Parathyroid adenoma (tissue), 2 donors: Measurements from ENCODE around the gene RCAN1.

Experiments
- H2AFZ ChIP-seq: fragments of 300-600 bp; sonication (generic); one replicate; pipeline ENCODE4 v1.7.0; 2017; ENCODE audit warnings: antibody characterized with exemption, mild to moderate bottlenecking
- H3K27ac ChIP-seq: fragments of 300-600 bp; sonication (generic); one replicate; pipeline ENCODE4 v1.7.0; 2017
- H3K27me3 ChIP-seq: fragments of 300-600 bp; sonication (generic); one replicate; pipeline ENCODE4 v1.7.0; 2017; ENCODE audit warnings: low read length; ENCODE audit not compliant: control insufficient read depth, insufficient read depth
- H3K36me3 ChIP-seq: fragments of 300-600 bp; sonication (generic); one replicate; pipeline ENCODE4 v1.7.0; 2017; ENCODE audit warnings: low read length; ENCODE audit not compliant: control insufficient read depth, insufficient read depth
- H3K4me1 ChIP-seq: fragments of 300-600 bp; sonication (generic); one replicate; pipeline ENCODE4 v1.7.0; 2017; ENCODE audit warnings: control low read depth
- H3K4me2 ChIP-seq: fragments of 300-600 bp; sonication (generic); one replicate; pipeline ENCODE4 v1.7.0; 2017; ENCODE audit warnings: low read length
- H3K4me3 ChIP-seq: fragments of 300-600 bp; sonication (generic); one replicate; pipeline ENCODE4 v1.7.0; 2017; ENCODE audit warnings: low read depth, low read length
- H3K79me2 ChIP-seq: fragments of 300-600 bp; sonication (generic); one replicate; pipeline ENCODE4 v1.7.0; 2017; ENCODE audit warnings: control low read depth
- H3K9ac ChIP-seq: fragments of 300-600 bp; sonication (generic); one replicate; pipeline ENCODE4 v1.7.0; 2017; ENCODE audit warnings: mild to moderate bottlenecking
- H3K9me3 ChIP-seq: fragments of 300-600 bp; sonication (generic); one replicate; pipeline ENCODE4 v1.7.0; 2017; ENCODE audit warnings: low read length; ENCODE audit not compliant: control insufficient read depth
- CTCF ChIP-seq: fragments of 300-600 bp; sonication (generic); IDR thresholded peaks from one replicate; pipeline ENCODE4 v1.7.0; 2017; ENCODE audit warnings: antibody characterized with exemption, mild to moderate bottlenecking
- donor health status: primary hyperparathyroidism.

RCAN1 gene

GRCh38 chr21:34598931-34599400 is 15.9 kb downstream of the RCAN1 start:
- no peak overlapping the region for H3K9ac ChIP-seq
- H3K4me3 ChIP-seq, result no peak overlapping the region
- H3K79me2 ChIP-seq, result peaks cover 15% of the 10 kb centered on the region
- H2AFZ ChIP-seq, result no peak overlapping the region
- no peaks in the 10 kb centered on the region for H3K36me3 ChIP-seq
- no peaks in the 10 kb centered on the region for H3K4me1 ChIP-seq
- H3K9me3 ChIP-seq, result no peaks in the 10 kb centered on the region
- H3K27me3 ChIP-seq, result no peaks in the 10 kb centered on the region
- no peak overlapping the region for H3K27ac ChIP-seq
- TF ChIP-seq CTCF, result no peak
- H3K4me2 ChIP-seq, result no peak overlapping the region

GRCh38 chr21:34597406-34597805 is 17.5 kb downstream of the RCAN1 start:
- H2AFZ ChIP-seq, result no peak overlapping the region
- peaks cover 3% of the 10 kb centered on the region for H3K4me1 ChIP-seq
- no peaks in the 10 kb centered on the region for H3K9me3 ChIP-seq
- no peak overlapping the region for H3K9ac ChIP-seq
- no peak overlapping the region for H3K27ac ChIP-seq
- H3K79me2 ChIP-seq, result peaks cover 12% of the 10 kb centered on the region
- no peaks in the 10 kb centered on the region for H3K27me3 ChIP-seq
- H3K4me2 ChIP-seq, result no peak overlapping the region
- H3K4me3 ChIP-seq, result no peak overlapping the region
- no peaks in the 10 kb centered on the region for H3K36me3 ChIP-seq
- no peak for TF ChIP-seq CTCF

- Histone ChIP-seq H3K4me3 (no peak overlapping the region), H3K4me2 (no peak overlapping the region), H3K9me3 (no peaks in the 10 kb centered on the region), H3K36me3 (no peaks in the 10 kb centered on the region), H3K27ac (no peak overlapping the region), H3K79me2 (peaks cover 12% of the 10 kb centered on the region), H3K4me1 (peaks cover 3% of the 10 kb centered on the region), H2AFZ (no peak overlapping the region), H3K9ac (no peak overlapping the region), H3K27me3 (no peaks in the 10 kb centered on the region)
- TF ChIP-seq CTCF, result no peak
These were observed 18.2 kb downstream of the RCAN1 start for GRCh38 chr21:34596561-34597271.

- Histone ChIP-seq H2AFZ (no peak overlapping the region), H3K9ac (no peak overlapping the region), H3K36me3 (no peaks in the 10 kb centered on the region), H3K4me1 (peaks cover 3% of the 10 kb centered on the region), H3K79me2 (peaks cover 10% of the 10 kb centered on the region), H3K9me3 (no peaks in the 10 kb centered on the region), H3K4me3 (no peak overlapping the region), H3K4me2 (no peak overlapping the region), H3K27ac (no peak overlapping the region), H3K27me3 (no peaks in the 10 kb centered on the region)
- no peak for TF ChIP-seq CTCF
These were observed 19.5 kb downstream of the RCAN1 start for GRCh38 chr21:34595457-34595856.
